ENCODE measurements around the gene CAB39.

- no peak for TF ChIP-seq CTCF (IDR thresholded peaks at IDR 0.05)
- no peak for TF ChIP-seq POLR2A (IDR thresholded peaks at IDR 0.05)
These were observed 60.6 kb downstream of the CAB39 start for GRCh38 chr2:230773039-230773773.
